ENCODE data around the gene PLAGL2.
"Not testable (repeated sequence)": the region's sequence is repeated elsewhere in the genome, so short reads cannot be mapped to it uniquely, and the experiment has no call there.

The PLAGL2 gene, protein sequence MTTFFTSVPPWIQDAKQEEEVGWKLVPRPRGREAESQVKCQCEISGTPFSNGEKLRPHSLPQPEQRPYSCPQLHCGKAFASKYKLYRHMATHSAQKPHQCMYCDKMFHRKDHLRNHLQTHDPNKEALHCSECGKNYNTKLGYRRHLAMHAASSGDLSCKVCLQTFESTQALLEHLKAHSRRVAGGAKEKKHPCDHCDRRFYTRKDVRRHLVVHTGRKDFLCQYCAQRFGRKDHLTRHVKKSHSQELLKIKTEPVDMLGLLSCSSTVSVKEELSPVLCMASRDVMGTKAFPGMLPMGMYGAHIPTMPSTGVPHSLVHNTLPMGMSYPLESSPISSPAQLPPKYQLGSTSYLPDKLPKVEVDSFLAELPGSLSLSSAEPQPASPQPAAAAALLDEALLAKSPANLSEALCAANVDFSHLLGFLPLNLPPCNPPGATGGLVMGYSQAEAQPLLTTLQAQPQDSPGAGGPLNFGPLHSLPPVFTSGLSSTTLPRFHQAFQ

DNA sequence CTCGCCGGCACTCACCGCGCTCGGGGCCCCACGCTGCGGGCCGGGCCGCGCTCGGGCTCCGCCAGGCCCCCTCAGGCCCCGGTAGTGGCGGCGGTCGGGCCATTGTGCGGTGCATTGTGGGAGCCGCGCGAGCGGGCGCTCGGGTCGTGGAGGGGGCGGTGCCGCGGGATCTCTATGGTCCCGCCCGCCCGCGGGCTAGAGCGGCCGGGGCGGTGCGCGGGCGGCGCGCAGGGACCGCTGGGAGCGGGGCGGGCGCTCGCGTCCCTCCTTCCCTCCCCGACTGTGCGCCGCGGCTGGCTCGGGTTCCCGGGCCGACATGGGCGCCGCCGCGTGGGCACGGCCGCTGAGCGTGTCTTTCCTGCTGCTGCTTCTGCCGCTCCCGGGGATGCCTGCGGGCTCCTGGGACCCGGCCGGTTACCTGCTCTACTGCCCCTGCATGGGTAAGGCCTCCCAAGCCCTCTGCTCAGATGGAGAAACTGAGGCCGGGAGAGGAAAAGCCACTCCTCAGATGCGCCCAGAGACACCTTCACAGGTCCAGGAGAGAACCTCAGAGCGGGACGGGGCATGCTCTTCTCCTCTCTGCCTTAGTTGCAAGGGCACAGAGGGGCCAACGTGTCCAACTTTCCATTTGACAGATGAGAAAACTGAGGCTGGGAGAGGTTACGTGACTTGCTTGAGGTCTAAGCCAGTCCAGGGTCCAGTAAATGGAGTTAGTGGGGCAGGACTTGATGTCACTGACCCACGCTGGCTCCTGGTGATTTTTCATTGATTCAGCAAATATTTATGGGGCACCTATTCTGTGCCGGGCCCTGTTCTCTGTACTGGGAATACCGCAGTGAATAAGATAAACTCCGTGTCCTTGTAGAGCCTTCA is at the start of gene PLAGL2, which contains the start of gene POFUT1:
Gene PLAGL2, minus strand, starts transcription at position 118 of the 873 bp plus-strand sequence. CDS start 5,565 bp downstream, outside the sequence.
Gene POFUT1, plus strand, starts transcription at position 255 of the 873 bp plus-strand sequence. Its CDS starts 62 bp downstream, at position 317.
- TF ChIP-seq ZNF274 (IDR thresholded peaks at IDR 0.05; ENCODE audit: low read depth, low read length) = no peak
- H3K4me3 ChIP-seq (ENCODE audit: low read length) = peak within 1 kb of the TSS; percentile 97

DNA sequence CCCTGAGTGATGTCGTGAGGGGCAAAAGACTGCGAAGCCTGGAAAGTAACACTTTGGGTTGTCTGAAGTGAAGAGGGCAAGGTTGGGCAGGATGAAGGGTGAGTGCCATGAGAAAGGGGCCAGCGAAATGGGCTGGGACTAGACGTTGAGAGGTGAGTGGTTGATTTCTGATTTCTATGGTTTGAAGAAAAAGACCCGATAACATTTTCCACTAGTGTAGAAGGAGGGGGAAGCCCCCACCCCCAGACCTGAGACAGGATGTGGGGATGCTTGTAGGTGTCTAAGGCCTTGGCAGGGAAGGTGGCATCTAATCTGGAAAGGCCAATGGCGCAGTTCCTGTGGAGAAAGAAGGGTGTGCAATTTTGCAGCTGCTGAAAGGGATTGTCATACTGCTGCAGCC is 44.6 kb upstream of the PLAGL2 start:
- no peak for TF ChIP-seq ZNF274 (IDR thresholded peaks at IDR 0.05; ENCODE audit: low read depth, low read length)

DNA sequence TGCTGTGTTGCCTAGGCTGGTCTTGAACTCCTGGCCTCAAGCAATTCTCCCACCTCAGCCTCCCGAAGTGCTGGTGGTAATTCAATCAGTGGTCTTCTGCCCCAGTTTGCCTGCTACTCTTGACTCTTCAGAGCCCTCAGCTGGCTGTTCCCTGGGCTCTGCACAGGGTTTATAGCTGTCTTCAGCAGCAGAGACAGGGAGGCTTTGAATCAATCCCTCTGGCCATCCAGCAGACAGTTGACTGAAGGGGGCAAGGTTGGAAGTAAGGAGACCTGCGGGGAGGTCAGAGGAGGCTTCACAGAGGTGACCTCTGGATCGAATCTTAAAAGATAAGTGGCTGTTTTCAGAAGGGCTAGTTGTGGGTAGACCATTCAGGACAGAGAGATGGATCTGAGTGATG is 43.9 kb upstream of the PLAGL2 start:
- H3K4me3 ChIP-seq (ENCODE audit: low read length) = no peak overlapping the region
- no peak for TF ChIP-seq ZNF274 (IDR thresholded peaks at IDR 0.05; ENCODE audit: low read depth, low read length)

More for the DNA sequence above, 44.6 kb upstream of the PLAGL2 start:
- H3K4me3 ChIP-seq (ENCODE audit: low read length) = no peak overlapping the region

DNA sequence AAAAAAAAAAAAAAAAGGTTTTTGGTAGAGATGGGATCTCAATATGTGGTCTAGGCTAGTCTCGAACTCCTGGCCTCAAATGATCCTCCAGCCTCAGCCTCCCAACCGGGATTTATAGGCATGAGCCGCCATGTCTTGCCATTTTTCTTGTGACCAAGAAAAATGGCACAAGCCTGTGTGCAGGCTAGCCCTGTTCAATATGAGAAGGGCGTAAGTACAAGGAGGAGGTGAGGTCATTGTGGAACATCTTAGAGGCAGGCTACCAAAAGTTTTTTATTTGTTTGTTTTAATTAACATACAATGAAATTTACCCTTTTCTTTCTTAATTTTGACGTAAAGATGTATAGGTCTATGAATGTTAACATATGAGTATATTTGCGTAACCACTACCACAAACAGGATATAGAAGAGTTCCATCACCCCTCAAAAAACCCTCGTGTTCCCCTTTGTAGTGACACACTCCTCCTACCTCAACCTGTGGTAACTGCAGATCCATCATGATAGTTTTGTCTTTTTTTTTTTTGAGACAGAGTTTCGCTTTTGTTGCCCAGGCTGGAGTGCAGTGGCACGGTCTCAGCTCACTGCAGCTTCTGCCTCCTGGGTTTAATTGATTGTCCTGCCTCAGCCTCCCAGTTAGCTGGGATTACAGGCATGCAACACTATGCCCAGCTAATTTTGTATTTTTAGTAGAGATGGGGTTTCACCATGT is 41.6 kb upstream of the PLAGL2 start:
- no peak for TF ChIP-seq ZNF274 (IDR thresholded peaks at IDR 0.05; ENCODE audit: low read depth, low read length)
- no peak overlapping the region for H3K4me3 ChIP-seq (ENCODE audit: low read length)

DNA sequence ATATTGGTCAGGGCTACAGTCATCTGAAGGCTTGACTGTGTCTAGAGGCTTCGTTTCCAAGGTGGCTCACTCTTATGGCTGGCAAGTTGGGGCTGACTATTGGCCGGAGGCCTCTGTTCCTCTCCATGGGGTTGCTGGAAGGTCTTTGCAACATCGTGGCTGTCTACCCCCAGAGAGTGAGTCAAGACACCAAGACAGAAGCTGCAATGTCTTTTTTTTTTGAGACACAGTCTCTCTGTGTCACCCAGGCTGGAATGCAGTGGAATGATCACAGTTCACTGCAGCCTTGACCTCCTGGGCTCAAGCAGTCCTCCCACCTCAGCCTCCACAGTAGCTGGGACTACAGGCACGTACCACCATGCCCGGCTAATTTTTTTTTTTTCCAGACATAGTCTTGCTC is 40.5 kb upstream of the PLAGL2 start:
- TF ChIP-seq ZNF274 (IDR thresholded peaks at IDR 0.05; ENCODE audit: low read depth, low read length) = no peak
- no peak overlapping the region for H3K4me3 ChIP-seq (ENCODE audit: low read length)

DNA sequence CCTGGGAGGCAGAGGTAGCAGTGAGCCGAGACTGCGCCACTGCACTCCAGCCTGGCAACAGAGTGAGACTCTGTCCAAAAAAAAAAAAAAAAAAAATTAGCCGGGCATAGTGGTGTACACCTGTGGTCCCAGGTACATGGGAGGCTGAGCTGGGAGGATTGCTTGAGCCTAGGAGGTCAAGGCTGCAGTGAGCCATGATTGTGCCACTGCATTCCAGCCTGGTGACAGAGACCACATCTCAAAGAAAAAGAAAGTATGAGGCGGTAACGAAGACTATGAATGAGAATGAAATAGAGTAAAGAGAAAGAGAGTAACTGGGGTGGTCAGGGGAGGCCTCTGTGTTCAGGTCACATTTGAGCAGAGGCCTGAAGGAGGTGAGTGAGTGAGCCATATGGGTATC is 38.7 kb upstream of the PLAGL2 start:
- not testable (repeated sequence) for H3K4me3 ChIP-seq (ENCODE audit: low read length)

DNA sequence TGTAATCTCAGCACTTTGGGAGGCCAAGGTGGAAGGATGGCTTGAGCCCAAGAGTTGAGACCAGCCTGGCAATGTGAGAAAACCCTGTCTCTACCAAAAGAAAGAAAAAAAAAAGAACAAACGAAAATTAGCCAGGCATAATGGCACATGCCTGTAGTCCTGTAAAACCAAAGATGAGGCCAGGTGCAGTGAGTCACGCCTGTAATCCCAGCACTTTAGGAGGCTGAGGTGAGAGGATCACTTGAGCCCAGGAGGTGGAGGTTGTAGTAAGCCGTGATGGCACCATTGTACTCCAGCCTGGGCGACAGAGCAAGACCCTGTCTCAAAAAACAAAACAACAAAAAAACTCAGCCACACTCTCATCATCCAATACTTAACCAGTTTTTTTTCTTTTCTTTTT is 37.4 kb upstream of the PLAGL2 start:
- H3K4me3 ChIP-seq (ENCODE audit: low read length) = no peak overlapping the region
- TF ChIP-seq ZNF274 (IDR thresholded peaks at IDR 0.05; ENCODE audit: low read depth, low read length) = no peak

DNA sequence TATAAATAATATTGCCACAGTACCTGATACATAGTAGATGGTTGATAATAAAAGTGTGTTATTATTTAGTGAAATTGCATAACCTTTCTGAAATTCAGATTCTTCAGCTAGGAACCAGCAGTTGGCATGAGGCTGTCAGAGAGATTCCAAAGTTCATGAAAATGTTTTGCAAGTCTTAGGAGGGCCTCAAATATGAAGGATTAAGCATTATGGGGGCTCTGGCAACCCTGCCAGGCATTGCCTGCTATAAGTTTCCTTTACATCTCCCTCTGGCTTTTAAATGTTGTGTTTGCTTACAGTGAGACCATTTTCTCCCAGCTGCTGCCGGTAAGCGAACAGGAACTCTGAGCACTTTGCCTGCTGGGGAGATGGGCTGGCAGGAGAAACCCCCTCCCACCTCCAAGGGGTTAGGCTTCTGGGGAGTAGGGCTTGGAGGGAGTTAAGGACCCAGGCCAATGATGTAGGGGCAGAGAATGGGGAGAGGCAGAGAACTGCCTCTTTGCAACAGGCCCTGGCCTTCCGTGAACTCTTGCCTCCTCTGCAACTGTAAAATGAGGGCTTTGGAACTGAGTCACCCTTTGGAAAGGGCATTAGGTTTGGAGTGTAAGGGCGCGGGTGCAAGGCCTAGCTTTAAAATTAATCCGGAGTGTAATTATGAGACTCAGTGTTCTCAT is 36.7 kb upstream of the PLAGL2 start:
- no peak for TF ChIP-seq ZNF274 (IDR thresholded peaks at IDR 0.05; ENCODE audit: low read depth, low read length)
- no peak overlapping the region for H3K4me3 ChIP-seq (ENCODE audit: low read length)

DNA sequence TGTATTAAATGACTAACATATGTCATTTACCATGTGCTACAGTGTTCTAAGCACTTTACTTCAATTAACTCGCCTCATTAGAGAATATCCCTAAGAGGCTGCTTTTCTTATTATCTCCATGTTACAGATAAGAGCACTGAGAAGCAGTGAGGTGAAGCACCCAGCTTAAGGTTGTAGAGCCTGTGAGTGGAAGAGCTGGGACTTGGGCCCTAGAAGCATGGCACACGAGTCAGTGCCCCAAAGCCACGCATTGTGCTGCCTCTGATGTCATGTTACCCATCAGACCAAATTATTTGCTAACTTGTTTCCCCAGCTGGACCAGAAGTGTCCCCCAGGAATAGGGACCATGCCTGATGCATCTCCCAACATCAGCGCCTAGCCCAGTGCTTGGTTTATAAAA is 34.3 kb upstream of the PLAGL2 start:
- H3K4me3 ChIP-seq (ENCODE audit: low read length) = no peak overlapping the region
- no peak for TF ChIP-seq ZNF274 (IDR thresholded peaks at IDR 0.05; ENCODE audit: low read depth, low read length)

DNA sequence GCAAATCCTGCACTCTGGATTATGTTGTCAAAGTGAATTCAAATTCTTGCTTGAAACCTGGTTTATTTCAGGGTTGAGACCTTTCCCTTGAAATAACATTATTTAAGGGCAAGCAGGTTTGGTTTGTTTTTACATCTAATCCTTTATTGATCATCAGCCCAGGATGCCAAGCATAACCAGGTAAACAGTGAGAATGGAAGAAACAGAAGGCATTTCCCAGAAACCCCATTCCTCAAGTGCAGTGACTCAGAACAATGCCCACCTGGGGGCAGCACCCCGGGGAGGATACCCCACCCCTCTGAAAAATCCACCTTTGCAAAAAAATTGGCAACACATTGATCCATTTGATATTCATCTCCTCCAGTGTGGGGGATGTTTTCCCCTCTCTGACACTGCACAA is 32.7 kb upstream of the PLAGL2 start:
- H3K4me3 ChIP-seq (ENCODE audit: low read length) = no peak overlapping the region
- no peak for TF ChIP-seq ZNF274 (IDR thresholded peaks at IDR 0.05; ENCODE audit: low read depth, low read length)

DNA sequence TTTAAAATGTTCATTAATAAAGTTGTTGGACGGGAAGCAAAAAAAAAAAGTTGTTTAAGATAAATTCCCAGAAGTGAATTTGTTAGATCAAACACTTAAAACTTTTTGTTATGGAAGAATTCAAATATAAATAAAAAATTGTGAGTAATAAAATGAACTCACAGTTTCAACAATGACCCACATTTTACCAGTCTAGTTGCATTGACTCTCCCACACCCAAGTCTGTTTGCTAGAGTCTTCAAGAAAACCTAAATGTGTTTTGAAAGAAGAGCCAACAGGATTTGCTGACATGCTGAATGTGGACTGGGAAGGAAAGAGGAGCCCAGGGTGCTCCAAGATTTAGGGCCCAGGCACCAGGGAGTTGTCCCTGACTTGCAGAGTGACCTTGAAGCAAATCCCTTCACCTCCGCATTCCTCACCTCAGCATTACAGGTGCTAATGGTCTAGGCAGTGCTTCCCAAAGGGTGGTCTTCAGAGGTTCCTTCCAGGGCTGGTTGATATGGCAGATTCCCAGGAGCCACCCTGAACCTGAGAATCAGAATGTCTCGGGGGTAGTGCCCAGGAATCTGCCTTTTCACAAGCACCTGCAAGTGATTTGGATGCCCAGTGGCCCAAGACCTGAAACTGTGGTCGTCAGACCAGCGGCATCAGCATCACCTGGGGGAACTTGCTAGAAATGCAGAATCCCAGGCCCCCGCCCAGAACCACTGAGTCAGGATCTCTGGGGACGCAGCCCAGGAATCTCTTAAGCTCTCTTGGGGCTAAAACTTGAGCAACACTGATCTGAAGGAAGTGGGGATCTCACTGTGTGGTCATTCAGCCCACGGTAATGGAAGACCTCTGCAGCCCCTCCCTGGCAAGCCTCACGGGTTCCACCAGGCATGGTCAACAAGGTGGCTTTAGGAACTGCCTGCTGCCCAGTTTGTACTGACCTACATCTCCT is 31.2 kb upstream of the PLAGL2 start:
- no peak overlapping the region for H3K4me3 ChIP-seq (ENCODE audit: low read length)
- TF ChIP-seq ZNF274 (IDR thresholded peaks at IDR 0.05; ENCODE audit: low read depth, low read length) = no peak

DNA sequence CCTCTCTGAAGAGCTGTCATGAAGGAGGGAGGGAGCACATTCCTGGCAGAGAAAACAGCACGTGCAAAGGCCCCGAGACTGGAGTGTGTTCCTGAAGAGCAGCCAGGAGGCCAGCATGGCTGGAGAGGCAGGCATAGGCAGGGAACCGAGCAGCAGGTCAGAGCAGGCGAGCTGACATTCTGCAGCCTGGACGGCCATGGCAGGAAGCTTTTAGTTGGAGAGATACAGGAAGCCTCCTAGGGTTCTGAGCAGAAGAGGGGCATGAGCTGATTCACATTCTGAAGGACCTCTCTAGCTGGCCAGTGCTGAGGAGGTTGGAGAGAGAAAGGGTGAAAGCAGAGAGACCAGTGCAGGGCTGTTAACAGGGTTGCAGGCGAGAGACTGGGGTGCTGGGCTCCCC is 29.9 kb upstream of the PLAGL2 start:
- H3K4me3 ChIP-seq (ENCODE audit: low read length) = no peak overlapping the region

DNA sequence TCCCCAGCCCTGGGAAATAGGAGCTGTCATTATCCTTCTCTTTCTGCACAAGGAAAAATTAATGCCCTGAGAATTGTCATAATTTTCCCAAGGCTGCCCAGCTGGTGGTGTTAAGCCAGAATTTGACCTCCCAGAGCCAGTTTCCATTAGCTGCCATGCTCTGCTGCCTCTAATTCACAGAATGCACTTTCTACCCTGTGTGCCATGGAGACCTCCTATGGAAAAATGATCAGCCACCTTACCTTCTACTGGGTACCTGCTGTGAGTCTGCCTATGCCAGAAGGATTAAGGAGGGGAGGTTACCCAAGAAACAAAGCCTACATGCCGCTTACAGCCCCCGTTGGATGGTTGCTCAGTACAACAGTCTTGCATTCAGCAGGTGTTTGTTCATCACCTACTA is 29.3 kb upstream of the PLAGL2 start:
- no peak overlapping the region for H3K4me3 ChIP-seq (ENCODE audit: low read length)
- no peak for TF ChIP-seq ZNF274 (IDR thresholded peaks at IDR 0.05; ENCODE audit: low read depth, low read length)

More for the DNA sequence above, 29.9 kb upstream of the PLAGL2 start:
- no peak for TF ChIP-seq ZNF274 (IDR thresholded peaks at IDR 0.05; ENCODE audit: low read depth, low read length)

Data from GM08714 (cell line).